HG03571 (cell line): ENCODE results near the gene IQCM.

Experiments used
- ATAC-seq: cut with Tn5 transposase; IDR thresholded peaks from one replicate; pipeline ENCODE4 v1.9.1; 2021; ENCODE audit not compliant: unreplicated experiment

The IQCM gene

DNA sequence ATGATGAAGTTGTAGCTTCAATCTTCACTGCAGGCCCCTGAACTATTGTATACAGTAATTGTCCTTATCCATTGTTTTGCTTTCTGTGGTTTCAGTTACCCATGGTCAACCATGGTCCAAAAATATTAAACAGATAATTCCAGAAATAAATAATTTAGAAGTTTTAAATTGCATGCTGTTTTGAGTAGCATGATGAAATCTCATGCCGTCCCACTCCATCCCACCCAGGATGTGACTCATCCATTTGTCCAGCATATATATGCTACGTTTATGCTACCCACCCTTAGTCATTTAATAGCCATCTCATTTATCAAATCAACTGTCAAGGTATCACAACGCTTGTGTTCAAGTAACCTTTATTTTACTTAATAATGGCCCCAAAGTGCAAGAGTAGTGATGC, 34.5 kb downstream of the IQCM start:
- no peak for ATAC-seq

DNA sequence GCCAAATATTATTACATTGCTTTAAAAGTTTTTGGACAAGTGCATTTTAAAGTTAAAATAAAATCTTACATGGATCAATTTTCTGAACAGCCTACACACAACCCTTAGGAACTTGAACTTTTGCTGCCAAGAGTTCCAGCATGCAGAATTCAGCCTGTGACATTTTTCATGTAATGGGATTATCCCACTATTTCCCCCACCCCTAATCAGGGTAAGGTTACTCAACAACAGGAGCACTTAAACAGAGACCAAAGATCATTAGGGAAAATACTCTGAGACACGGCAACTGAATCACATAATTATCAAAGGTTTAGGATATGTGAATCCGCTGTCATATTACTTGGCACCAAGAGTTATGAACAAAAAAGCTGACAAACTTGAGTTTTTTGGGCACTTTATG, 47.2 kb downstream of the IQCM start:
- no peak for ATAC-seq

DNA sequence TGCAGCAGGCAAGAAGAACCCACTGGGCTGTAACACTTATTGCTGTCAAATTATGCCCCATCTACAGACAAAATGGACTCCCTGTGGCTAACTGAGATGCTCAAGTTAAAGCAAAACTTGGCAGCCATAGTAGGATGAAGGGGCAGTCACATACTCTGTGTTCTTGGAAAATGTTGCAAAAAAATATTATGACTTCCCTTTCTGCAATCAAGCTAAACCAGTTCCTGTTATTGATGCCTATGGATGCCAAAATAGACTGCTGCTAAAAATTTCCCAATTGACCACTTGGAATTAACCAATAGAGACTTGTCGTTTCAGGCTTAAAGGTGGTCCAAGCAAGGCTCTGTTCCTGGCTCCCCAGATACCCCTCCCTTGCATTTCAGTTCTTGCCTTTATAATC, 49.5 kb downstream of the IQCM start:
- no peak for ATAC-seq

DNA sequence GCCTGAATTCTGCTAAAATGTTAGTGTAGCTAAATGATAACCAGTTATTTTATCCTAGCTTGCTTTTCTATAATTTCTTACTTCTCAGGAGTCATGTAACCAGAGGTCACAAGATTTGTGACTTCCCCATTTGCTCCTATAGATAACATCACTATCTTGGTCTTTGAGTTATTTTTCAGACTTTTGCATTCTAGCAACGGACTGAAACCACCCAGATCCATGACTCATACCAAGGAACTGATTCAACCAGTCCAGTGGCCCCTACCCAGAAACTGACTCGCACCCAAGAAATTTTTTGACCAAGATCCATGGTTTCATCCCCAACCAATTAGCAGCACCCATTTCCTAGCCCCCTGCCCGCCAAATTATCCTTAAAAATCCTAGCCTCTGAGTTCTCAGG, 50.0 kb downstream of the IQCM start:
- no peak for ATAC-seq

DNA sequence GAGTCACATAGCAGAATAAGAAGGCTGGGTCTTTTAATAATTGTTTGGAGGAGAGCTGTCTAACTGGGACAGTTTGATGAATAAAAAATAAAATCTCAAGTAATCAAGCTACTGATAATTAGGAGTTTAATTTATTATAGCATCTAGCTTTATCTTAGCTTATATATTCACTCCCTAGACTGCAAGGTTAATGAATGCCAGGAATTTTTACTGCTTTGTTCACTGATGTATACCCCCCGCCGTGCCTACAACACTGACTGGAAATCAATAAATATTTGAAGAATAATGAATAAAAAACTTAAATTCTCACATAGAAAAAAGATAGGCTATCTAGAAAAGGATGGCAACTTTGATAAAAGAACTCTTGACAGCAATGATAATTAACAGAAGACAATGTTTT, 59.7 kb downstream of the IQCM start:
- ATAC-seq = no peak

DNA sequence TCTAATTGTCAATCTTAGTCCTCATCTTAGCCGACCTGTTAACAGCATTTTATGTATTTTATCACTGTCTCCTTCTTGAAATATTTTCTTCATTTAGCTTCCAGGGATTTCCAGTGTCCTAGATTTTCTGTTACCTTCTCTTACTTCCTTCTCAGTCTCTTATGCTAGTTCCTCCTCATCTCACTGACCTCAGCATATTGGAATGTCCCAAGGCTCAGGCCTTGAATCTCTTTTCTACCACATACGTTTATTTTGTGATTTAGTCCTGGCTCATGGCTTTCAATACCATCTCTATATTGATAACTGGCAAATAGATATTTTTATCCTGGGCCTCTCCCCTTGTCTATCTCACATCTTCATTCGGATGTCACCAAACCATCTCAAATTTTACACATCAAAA, 61.1 kb downstream of the IQCM start:
- no peak for ATAC-seq

DNA sequence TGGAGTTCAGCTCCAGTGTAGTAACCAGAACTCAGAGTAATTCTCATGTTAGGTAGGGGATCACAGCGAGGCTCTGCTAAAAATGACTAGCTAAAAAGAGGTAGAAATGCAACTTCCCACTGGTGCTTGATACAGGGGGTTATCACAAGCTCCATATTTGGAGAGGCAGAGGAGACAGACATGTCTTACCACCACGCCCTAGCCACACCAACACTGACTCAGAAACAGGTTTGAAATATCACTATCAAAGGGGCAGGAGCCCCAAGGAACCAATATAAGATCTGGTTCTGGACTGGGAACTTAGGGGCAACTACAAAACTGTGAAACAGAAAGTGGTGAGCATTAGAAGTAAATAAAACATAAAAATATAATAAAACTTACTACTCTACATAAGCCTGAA, 62.9 kb downstream of the IQCM start:
- ATAC-seq = no peak

DNA sequence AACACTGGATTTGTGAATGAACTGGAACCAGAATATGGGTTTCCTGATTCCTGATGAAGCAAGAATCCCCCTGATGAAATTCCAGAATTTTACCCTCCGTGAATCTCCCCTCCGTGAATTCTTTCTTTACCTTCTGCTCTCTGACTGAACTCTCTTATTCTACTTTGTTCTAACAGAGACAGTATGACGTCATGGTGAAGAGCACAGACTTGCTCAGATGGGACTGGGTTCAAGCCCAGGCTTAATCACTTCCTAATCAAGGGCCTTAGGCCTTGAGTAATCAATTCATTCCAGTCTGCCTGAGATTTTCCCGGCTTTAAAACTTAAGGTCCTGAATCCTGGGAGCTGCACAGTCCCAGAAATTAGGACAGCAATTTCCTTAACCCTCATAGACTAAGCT, 64.5 kb downstream of the IQCM start:
- ATAC-seq = no peak

DNA sequence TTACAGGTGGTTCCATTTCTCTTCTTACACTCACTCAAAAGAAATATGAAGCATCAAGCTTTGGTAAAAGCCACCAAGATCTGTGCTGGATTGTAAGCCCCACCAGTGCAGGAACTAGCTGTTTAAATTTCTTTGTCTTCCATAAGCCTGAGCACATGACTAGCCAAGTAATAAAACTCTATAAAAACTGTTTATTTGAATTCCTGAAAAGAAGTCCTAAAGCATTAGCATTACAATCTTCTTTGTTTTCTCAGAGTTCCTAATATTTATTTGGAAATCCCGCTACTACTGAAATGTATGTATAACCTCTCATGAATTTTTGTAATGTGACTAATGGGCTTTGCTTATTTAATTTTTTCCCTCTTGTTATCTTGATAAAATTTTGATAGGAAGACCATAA, 65.9 kb downstream of the IQCM start:
- ATAC-seq = no peak

DNA sequence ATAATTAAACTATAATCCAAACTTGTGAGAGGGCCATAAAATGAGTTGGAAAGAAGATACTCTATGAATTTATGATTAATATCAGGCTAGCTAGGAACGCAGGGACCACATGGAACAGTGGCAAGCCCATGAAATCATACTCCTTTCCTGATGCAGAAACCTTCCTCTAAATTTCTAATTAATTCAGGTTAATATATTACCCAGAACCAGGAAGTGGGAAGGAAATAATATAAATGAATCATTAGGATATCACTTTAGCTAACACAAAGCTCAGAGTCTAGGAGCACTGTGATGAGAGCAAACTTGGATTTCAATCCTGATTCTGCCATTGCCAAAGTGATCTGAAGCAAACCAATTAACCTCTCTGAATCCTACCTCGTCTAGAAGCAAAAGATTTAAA, 68.0 kb downstream of the IQCM start:
- ATAC-seq = no peak

DNA sequence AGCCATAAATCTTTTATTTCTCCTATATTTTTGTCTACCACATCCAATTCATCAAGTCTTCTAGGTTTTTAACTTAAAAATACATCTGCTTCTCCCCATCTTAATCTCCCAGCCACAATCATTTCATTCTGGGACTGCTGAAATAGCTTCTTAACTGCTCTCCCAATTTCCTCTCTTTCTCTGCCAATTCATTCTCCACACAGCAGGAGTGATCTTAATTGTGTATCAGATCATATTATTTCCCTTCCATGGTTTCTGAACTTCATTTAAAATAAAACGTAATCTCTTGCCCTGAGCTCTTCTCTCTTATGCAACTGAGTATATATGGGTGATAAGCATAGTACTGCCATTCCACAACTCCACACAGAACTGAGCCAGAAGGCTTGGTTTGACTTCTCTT, 69.4 kb downstream of the IQCM start:
- no peak for ATAC-seq

DNA sequence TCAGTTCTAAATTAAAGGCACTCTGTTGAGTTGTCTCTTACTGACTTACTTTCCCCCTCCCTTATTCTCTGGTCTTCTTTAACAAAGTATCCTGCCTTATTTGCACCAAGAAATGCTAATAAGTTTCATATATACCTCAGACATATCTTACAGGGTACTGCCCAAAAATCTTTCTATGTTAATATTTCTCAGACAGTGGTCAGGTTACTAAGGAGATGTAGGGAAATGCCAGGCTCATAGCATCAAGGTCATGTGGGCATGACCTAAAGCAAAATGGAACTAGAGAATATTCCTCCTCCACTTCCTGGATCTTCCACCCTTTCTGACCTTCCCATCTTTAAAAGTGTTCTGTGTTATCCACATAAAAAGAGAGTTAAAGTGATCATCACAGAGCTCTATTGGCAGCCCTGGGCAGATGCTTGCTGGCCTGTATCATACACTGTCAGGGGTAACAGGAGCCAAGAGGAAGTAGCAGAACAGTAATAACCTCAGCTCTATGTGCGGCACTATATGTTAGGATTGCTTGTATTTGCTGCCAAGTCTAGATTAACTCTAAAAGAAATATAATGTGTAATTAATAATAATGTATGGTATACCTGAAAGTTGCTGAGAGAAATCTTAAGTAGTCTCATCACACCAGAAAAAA, 74.3 kb downstream of the IQCM start:
- ATAC-seq = no peak

DNA sequence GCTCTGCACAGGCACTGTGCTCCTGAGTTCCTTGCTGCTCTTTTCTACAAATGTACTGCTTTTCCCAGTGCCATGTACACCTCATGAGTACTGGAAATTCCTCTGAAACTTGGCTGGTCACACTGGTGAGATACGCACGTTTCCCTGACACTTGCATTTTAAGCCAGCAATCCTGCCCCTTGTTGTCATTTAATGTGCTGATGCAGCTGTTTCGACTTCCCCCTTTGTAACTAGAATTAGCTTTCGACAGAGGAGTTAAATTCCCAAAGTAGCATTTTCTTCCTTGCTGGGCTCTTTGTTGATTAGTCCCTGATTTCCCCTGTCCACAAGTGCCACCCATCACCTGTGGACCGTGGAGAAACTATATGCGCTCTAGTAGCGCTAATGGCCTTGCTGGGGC, 77.5 kb downstream of the IQCM start:
- no peak for ATAC-seq

DNA sequence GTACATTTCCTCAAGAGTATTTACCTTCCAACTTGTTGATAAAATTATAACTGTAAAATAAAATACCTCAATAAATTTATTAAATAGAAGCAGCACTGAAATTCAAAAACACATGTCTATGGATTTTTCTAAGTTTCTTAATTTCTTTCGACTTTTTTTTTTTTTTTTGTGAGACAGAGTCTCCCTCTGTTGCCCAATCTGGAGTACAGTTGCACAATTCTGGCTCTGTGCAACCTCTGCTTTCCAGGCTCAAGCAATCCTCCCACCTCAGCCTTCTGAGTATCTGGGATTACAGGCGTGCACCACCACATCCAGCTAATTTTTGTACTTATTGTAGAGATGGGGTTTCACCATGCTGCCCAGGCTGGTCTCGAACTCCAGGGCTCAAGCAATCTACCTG, 79.8 kb downstream of the IQCM start:
- no peak for ATAC-seq

DNA sequence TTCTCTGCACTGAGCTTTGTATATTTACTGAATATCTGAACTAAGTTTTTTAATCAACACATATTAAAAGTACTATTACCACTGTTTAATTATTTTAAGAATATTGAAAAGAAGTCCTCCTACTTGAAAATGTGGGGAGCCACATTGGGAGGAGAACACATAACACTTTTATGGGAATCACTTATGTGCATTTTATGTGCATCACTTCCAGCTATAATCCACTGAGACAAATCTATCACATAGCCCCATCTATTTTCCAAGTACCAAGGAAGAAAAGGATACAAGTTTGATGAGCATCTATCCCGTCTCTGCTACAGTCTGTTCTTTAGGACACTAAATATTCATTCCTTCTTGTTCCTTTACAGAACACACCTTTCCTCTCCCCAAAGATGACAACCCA, 87.2 kb downstream of the IQCM start:
- no peak for ATAC-seq

DNA sequence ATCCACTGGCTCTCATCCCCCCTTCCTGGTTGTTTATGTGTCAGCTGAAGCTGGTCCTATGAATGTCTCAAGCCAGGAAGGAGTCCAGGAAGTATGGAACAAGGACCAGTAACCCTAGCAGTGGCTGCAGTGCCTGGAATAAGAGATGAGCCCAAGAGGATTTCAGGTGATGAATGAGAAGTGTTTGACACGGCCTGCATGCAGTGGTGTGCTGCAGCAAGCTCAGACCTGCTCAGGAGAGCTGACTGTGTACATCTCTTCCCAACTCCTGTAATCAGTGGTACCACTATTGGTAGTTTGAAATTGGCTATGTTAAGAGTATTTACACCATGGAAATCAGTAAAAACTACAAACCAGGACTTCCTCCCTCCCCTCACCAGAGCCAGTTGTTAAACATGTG, 88.0 kb downstream of the IQCM start:
- ATAC-seq = no peak

DNA sequence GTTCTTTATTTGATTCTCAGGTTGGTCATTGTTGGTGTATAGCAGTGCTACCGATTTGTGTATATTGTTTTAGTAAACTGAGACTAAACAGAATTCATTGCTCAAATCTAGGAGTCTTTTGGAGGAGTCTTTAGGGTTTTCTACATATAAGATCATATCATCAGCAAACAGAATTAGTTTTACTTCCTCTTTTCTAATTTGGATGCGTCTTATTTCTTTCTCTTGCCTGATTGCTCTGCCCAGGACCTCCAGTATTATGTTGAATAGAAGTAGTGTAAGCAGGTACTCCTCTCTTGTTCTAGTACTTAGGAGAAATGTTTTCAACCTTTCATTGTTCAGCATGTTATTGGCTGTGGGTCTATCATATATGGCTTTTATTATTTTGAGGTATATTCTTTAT, 92.6 kb downstream of the IQCM start:
- no peak for ATAC-seq

DNA sequence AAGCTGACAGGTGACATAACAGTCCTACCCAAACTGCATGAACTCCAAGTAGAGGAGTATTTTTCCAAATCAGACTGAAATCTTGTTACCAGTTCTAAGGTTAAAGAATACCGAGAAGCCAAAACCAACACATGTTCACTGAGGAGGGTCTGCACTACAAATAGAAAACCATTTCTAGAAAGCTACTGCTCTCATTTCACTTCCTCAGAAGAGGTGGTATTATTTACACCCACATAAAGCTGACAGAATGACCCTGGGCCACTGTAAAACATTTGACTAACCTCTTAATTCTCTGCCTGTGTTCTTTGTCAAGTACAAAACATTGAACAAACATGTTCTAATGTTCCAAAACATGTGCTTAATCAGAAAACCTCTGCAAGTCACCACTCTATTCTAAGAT, 95.8 kb downstream of the IQCM start:
- no peak for ATAC-seq

DNA sequence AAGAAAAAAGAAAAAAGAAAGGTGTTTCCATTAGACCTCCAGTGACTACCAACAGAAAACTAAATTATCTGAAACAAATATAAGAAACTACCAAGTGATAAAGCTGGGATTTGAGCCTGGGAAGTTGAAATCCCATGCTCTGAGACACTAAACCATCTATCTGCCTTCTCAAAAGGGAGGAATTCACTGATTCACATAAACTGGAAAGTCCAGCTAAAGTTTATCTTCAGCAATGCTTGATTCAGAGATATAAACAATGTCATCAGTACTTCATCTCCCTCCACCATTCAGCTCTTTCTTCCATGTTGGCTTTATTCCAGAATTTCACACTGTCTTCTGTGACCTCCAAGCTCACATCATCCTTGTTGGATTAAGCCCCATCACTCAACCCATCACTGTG, 96.3 kb downstream of the IQCM start:
- ATAC-seq = no peak

DNA sequence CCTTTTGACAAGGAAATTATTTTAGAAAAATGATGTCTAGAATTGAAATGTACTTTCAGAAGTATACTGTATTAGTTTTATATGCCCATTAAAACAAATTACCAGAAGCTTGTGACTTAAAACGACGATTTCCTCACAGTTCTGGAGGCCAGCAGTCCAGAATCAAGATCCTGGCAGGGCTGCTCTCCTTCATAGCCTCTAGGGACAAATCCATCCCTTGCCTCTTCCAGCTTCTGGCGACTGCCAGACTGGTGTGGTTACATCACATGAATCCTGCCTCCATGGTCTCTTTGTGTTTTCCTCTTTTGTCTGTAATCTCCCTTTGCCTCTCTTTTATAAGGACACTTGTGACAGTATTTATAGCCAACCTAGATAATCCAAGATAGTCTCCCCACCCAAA, 97.1 kb downstream of the IQCM start:
- no peak for ATAC-seq

DNA sequence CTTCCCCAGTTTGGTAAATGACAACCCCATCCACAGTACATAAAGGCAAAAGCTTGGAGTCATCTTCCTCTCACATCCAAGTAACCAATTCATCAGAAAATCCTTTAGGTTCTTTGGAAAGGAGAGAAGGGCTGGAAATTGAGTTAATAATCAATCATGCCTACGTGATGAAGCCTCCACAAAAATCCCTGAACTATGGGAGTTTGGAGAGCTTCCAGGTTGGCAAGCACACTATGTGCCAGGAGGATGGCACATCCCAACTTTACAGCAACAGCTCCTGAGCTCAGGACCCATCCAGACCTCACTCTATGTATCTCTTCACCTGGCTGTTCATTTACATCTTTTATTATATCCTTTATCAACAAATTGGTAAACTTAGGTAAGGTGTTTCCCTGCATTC, 98.9 kb downstream of the IQCM start:
- ATAC-seq = no peak

DNA sequence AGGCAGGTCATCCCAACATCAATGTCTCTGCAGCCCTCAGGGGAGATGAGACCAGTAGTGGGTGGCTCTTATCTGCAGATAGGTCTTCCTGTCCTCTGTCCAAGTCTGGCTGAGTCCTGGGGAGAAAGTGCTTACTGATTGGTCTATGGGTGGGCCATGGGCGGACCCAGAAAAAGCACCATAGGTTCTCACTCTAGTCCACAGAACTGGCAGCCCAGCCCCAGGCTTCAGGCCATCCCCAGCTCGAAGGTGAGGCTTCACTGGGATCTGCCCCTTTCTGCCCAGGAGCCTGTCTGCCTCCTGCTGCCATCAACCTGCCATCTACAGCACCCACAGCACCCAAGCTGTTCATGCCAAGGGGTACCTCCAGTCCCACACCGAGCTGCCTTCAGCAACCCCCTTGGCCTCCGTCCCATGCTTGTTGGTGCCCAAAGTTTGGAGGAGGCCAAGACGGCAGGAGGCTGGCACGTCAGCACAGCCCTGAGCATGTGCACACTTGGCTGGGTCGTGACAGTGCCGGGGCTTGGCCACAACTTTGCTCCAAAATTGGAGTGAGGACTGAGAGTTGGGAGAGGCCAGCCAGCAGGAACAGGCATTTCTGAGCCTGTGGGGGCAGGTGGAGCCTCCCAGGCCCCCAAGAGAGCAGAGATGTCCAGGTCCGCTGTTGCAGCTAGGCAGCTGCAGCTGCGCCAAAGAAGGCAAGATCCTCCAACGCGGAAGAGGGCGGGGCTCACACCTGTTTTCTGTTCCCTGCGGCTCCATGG, 99.6 kb downstream of the IQCM start:
- ATAC-seq = no peak

DNA sequence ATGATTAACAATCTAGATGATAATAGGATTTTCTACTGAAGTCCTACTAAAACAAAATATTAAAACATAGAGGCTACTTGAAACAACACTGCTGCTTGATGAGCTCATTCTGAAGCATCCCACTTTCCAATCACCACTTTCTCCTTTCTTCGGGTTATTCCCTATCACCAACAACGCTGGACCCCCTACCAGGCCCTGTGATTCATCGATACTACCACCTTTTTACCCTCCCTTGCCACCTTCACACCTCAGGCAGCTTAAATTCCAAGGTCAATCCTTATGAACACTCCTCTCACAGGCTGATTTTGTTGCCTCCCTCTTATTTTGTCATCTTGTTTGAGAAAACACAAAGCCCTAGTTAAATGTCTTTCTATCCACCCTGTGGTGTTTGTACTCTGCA, 102.6 kb downstream of the IQCM start:
- ATAC-seq = no peak
